ENCODE data around the gene XAB2. TPM values are rescaled to one million over a fixed set of nuclear protein-coding genes. Genes with fewer than 3 reads are reported as not detected.

XAB2 gene
- total RNA-seq, 2 donors from 2014 or later, result 18.1 to 24.1 TPM

- DNase-seq (peak; percentile 67), ATAC-seq (peak; percentile 7 to 67)
- intact Hi-C loops (cut with DNase I), result no loop called here
Observed at GRCh38 chr19:7637374-7638256, 8.3 kb upstream of the XAB2 start.

GRCh38 chr19:7636691-7637373, 7.5 kb upstream of the XAB2 start, which contains the start of gene STXBP2:
STXBP2 (plus strand) TSS chr19:7637110; CDS start chr19:7637150, 40 bp downstream.
- ATAC-seq (peak; percentile 88 to 93), DNase-seq (peak; percentile 64)
- intact Hi-C loops (cut with DNase I), result no loop called here

- DNase-seq, result no peak
- ATAC-seq, result no peak
- intact Hi-C loops (cut with DNase I), result no loop called here
Observed at GRCh38 chr19:7636317-7636690, 7.0 kb upstream of the XAB2 start.

GRCh38 chr19:7635670-7636069, 6.3 kb upstream of the XAB2 start:
- DNase-seq (no peak), ATAC-seq (no peak)
- intact Hi-C loops (cut with DNase I), result no loop called here

- DNase-seq (no peak), ATAC-seq (no peak)
- intact Hi-C loops (cut with DNase I), result no loop called here
Observed at GRCh38 chr19:7633698-7634097, 4.4 kb upstream of the XAB2 start, which contains the start of gene PCP2. PCP2 (minus strand) TSS chr19:7633719; CDS start chr19:7633457, 262 bp downstream.

- no peak for DNase-seq
- no peak for ATAC-seq
- intact Hi-C loops (cut with DNase I), result no loop called here
Observed at GRCh38 chr19:7632340-7633203, 3.2 kb upstream of the XAB2 start.

- no peak for DNase-seq
- ATAC-seq, result no peak
- intact Hi-C loops (cut with DNase I), result no loop called here
Observed at GRCh38 chr19:7631577-7631976, 2.2 kb upstream of the XAB2 start.

- intact Hi-C loops (cut with DNase I), result no loop called here
- DNase-seq (no peak), ATAC-seq (no peak)
Observed at GRCh38 chr19:7628589-7629311, 595 bp downstream of the XAB2 start.

- ATAC-seq (no peak), DNase-seq (no peak)
- intact Hi-C loops (cut with DNase I), result no loop called here
Observed at GRCh38 chr19:7627166-7627565, 2.2 kb downstream of the XAB2 start.

GRCh38 chr19:7625763-7626372, 3.5 kb downstream of the XAB2 start:
- ATAC-seq, result no peak
- intact Hi-C loops (cut with DNase I), result no loop called here
- DNase-seq, result no peak

- intact Hi-C loops (cut with DNase I), result no loop called here
- no peak for DNase-seq
Observed at GRCh38 chr19:7624810-7625209, 4.5 kb downstream of the XAB2 start.

GRCh38 chr19:7623725-7624603, 5.4 kb downstream of the XAB2 start:
- intact Hi-C loops (cut with DNase I), result no loop called here
- DNase-seq, result no peak

More at GRCh38 chr19:7624810-7625209, 4.5 kb downstream of the XAB2 start:
- ATAC-seq, result no peak

GRCh38 chr19:7622933-7623685, 6.2 kb downstream of the XAB2 start:
- intact Hi-C loops (cut with DNase I), result no loop called here
- no peak for ATAC-seq
- no peak for DNase-seq

More at GRCh38 chr19:7623725-7624603, 5.4 kb downstream of the XAB2 start:
- ATAC-seq, result no peak

- intact Hi-C loops (cut with DNase I), result no loop called here
- no peak for ATAC-seq
- no peak for DNase-seq
Observed at GRCh38 chr19:7620442-7621412, 8.6 kb downstream of the XAB2 start.

- DNase-seq, result no peak
Observed at GRCh38 chr19:7619671-7620441, 9.5 kb downstream of the XAB2 start.

More at GRCh38 chr19:7619671-7620441, 9.5 kb downstream of the XAB2 start:
- intact Hi-C loops (cut with DNase I), result no loop called here
- ATAC-seq, result no peak
